Liver (tissue), 3 donors: ENCODE measurements around the gene SNAPIN.

Experiments used
- CTCF ChIP-seq: fragments of 150-350 bp; IDR thresholded peaks from 2 replicates; pipeline ENCODE4 v1.5.1; 2017; ENCODE audit warnings: improper control_type of control experiment, low read depth, low read length; ENCODE audit not compliant: missing input control
- MAX ChIP-seq: IDR thresholded peaks from 2 replicates; pipeline ENCODE4 v1.6.1; 2016; ENCODE audit warnings: antibody characterized with exemption
- RAD21 ChIP-seq, 2 donors: IDR thresholded peaks; 2 replicates each; pipeline ENCODE4 v1.6.1; 2016; ENCODE audit warnings: antibody characterized with exemption in 2 of 2, mild to moderate bottlenecking in 2 of 2
- SP1 ChIP-seq: IDR thresholded peaks from 2 replicates; pipeline ENCODE4 v1.6.1; 2018; ENCODE audit warnings: antibody characterized with exemption, mild to moderate bottlenecking
- TAF1 ChIP-seq: conservative IDR thresholded peaks from 2 replicates; pipeline ENCODE4 v1.6.1; 2016; ENCODE audit warnings: antibody characterized with exemption, mild to moderate bottlenecking
- YY1 ChIP-seq: IDR thresholded peaks from 2 replicates; pipeline ENCODE4 v1.6.1; 2016; ENCODE audit warnings: antibody characterized with exemption, mild to moderate bottlenecking
- ZBTB33 ChIP-seq: IDR thresholded peaks from 2 replicates; pipeline ENCODE4 v1.6.1; 2016; ENCODE audit warnings: antibody characterized with exemption
- donor health status: healthy.
- donor health status: healthy.

GRCh38 chr1:153614906-153615305 is 43.6 kb upstream of the SNAPIN start:
- TF ChIP-seq MAX, result no peak
- TF ChIP-seq CTCF, result no peak
- TF ChIP-seq ZBTB33, result no peak
- no peak for TF ChIP-seq SP1
- TF ChIP-seq TAF1, result no peak
- no peak for TF ChIP-seq RAD21 (IDR thresholded peaks at IDR 0.05)
- TF ChIP-seq YY1, result no peak
